Stimulated activated CD8-positive, alpha-beta memory T cell treated with anti-CD3 and anti-CD28 coated beads, Interleukin-4, amount 100 ng/mL, for 1 hour (primary cell): Measurements from ENCODE around the gene PRMT9.

Experiments used
- DNase-seq, 2 donors: peaks; one replicate each; pipeline ENCODE4 v3.0.0-alpha.2; 2020; ENCODE audit warnings: low read depth in 2 of 2, low spot score in 1 of 2

Gene PRMT9

GRCh38 chr4:147683717-147684700, at the start of gene PRMT9:
Gene PRMT9 (minus strand): TSS chr4:147684163. CDS start chr4:147683987, 176 bp downstream.
- DNase-seq = peak; percentile 66 to 75

GRCh38 chr4:147732518-147733235, 48.7 kb upstream of the PRMT9 start:
- no peak for DNase-seq

- DNase-seq = peak; percentile 44 to 49
Measured at GRCh38 chr4:147731580-147732517, 47.9 kb upstream of the PRMT9 start, which contains the start of gene ARHGAP10. Gene ARHGAP10 (plus strand): TSS chr4:147732088. CDS start chr4:147732302, 214 bp downstream.

- DNase-seq = no peak
Measured at GRCh38 chr4:147730333-147730732, 46.4 kb upstream of the PRMT9 start.

- DNase-seq = no peak
Measured at GRCh38 chr4:147727476-147728028, 43.6 kb upstream of the PRMT9 start.

GRCh38 chr4:147725673-147726072, 41.7 kb upstream of the PRMT9 start:
- DNase-seq = no peak

GRCh38 chr4:147724468-147725201, 40.7 kb upstream of the PRMT9 start:
- DNase-seq = no peak

- no peak for DNase-seq
Measured at GRCh38 chr4:147723326-147723725, 39.4 kb upstream of the PRMT9 start.

- no peak for DNase-seq
Measured at GRCh38 chr4:147717878-147718277, 33.9 kb upstream of the PRMT9 start.

GRCh38 chr4:147714575-147715401, 30.8 kb upstream of the PRMT9 start:
- no peak for DNase-seq

- DNase-seq = no peak
Measured at GRCh38 chr4:147709999-147710398, 26.0 kb upstream of the PRMT9 start.

GRCh38 chr4:147707892-147708672, 24.1 kb upstream of the PRMT9 start:
- DNase-seq = peak; percentile 24 to 27

- DNase-seq = no peak
Measured at GRCh38 chr4:147704846-147705245, 20.9 kb upstream of the PRMT9 start.

GRCh38 chr4:147696866-147697265, 12.9 kb upstream of the PRMT9 start:
- DNase-seq = no peak

GRCh38 chr4:147693218-147693617, 9.3 kb upstream of the PRMT9 start:
- DNase-seq = no peak

- no peak for DNase-seq
Measured at GRCh38 chr4:147691820-147692219, 7.9 kb upstream of the PRMT9 start.

GRCh38 chr4:147689067-147689466, 5.1 kb upstream of the PRMT9 start:
- no peak for DNase-seq

GRCh38 chr4:147683188-147683591, 773 bp downstream of the PRMT9 start:
- DNase-seq = no peak
